ENCODE measurements around the gene HSPA6.
"Not testable (repeated sequence)": the region's sequence is repeated elsewhere in the genome, so short reads cannot be mapped to it uniquely, and the experiment has no call there.

HSPA6 gene

DNA sequence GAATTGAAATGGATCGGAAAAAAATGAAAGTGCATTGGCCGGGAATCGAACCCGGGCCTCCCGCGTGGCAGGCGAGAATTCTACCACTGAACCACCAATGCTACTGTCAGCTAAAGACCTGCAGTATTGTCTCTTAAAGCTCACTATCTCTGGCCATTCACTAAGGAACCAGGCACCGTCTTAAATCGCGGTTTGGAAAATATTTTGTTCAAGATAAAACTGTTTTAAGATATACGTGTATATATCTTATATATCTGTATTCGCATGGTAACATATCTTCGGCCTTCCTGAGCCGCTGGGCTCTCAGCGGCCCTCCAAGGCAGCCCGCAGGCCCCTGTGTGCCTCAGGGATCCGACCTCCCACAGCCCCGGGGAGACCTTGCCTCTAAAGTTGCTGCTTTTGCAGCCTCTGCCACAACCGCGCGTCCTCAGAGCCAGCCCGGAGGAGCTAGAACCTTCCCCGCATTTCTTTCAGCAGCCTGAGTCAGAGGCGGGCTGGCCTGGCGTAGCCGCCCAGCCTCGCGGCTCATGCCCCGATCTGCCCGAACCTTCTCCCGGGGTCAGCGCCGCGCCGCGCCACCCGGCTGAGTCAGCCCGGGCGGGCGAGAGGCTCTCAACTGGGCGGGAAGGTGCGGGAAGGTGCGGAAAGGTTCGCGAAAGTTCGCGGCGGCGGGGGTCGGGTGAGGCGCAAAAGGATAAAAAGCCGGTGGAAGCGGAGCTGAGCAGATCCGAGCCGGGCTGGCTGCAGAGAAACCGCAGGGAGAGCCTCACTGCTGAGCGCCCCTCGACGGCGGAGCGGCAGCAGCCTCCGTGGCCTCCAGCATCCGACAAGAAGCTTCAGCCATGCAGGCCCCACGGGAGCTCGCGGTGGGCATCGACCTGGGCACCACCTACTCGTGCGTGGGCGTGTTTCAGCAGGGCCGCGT lies at the start of gene HSPA6:
Gene HSPA6 (plus strand): TSS at position 724 of the 925 bp plus-strand sequence. CDS start 119 bp downstream, at position 843.
- DNase-seq (ENCODE audit: low read depth in 2 of 2) = peak in 1 of 2 experiments; percentile 36

DNA sequence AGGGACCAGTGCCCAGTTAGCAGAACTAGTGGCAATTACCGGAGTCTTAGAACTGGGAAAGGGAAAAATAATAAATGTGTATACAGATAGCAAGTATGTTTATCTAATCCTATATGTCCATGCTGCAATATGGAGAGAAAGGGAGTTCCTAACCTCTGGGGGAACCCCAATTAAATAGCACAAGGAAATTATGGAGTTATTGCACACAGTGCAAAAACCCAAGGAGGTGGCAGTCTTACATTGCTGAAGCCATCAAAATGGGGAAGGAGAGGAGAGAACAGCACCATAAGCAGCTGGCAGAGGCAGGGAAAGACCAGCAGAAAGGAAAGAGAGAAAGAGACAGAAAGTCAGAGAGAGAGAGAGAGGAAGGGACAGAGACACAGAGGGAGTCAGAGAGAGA lies 46.6 kb upstream of the HSPA6 start:
- DNase-seq (ENCODE audit: low read depth in 2 of 2) = not testable (repeated sequence)

DNA sequence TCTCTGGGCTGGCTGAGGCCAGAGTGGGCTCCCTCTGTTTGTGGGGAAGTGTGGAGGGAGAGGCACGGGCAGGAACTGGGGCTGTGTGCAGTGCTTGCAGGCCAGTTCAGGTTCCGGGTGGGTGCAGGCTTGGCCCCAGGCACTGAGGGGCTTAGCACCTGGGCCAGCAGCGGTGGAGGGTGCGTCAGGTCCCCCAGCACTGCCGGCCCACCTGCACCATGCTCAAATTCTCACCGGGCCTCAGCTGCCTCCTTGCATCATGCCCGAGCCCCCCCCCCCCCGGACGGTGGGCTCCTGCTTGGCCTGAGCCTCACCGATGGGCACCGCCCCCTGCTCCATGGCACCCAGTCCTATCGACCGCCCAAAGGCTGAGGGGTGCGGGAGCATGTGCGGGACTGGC lies 45.4 kb upstream of the HSPA6 start:
- no peak for DNase-seq (ENCODE audit: low read depth in 2 of 2)

DNA sequence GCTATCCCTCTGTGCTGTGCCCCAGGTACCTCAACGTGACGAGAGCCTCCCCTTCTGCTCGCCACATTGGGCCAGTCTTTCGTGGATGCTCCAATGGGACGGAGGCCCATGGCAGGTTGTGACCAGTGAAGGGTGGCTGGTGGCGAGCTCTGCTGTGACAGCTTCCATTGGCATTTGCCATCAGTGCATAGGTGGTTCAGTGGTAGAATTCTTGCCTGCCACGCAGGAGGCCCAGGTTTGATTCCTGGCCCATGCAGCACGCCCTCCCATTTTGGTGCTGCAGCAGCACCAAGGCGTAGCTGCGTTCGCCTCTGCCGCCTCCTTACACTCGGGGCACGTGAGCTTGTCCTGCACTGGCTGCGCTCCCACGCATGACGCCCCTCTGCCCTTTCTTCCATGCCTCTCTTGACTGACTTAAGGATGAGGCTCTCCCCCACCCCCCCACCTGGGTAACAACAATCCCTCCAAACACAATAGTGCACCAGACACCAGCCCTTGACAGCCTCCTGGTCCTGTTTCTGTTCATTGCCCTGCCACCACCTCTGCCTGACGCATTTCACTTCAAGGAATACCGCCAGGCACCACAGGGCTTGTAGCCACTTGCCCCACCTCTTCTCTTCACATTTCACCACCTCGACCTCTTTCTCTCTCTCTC lies 43.8 kb upstream of the HSPA6 start:
- no peak for DNase-seq (ENCODE audit: low read depth in 2 of 2)

DNA sequence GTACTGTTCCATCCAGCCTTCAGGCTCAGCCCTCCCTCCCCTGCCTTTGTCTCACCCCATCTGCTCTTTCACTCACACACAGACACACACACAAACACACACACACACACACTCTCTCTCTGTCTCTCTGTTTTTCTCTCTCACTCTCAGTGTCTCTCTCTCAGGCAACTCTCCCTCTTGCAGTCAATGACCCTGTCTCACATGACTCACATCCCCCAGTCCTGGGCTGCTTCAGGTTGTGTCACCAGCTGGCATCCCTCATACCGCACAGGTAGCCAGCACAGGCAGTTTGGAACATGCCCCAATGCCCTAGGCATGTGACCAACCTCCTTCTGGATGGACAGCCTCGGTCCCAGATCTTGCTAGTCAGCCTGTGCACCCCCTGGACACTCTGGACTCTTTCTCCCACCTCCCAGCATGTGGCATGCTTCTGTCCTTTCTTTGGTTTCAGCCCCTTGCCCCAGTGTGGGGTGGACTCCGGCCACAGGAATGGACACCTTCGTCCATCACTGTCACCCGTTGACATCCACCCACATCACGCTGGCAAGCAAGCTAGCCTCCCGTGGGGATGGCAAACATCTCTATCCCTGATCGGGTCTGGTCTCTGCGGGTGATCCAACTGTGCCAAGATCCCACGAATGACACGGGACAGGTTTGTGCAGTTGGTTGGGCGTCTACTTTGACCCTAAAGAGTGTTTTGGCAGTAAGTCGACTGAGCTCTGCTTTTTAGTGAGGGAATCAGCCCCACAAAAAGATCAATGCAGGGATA lies 42.5 kb upstream of the HSPA6 start:
- no peak for DNase-seq (ENCODE audit: low read depth in 2 of 2)

DNA sequence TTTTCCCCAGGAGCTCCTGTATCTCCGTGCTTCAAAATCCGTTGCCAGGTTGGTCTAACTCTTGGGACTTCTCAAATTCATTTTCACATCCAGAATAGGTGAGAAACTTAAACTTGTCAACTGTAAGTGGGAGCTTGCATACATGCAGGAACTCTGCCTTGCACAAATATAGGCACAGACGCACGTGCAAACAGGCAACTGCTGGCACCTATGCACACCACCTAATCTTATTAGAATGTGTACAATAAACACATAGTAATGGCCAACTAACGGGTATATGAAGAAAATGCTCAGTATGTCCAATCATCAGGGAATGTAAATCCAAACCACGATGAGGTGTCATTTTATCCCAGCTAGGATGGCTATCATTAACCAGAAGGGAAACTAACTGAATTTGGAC lies 41.7 kb upstream of the HSPA6 start:
- no peak for DNase-seq (ENCODE audit: low read depth in 2 of 2)

DNA sequence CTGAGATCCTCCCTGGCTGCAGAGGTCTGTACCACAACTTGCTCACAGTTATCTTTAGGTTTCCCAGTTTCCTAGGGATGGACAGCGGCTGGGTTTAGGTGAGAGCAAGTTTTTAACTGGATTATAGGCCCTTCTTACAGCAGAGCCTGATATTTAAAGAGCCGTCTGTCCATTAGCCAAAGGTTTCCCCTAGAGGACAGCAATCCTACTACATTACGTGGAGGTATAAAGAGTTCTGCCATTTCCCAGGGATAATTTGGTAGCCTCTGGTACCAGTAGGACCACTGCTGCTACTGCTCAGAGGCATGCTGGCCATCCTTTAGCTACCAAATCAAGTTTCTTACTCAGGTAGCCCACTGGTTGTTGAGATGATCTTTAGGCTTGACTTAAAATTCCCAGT lies 41.0 kb upstream of the HSPA6 start:
- DNase-seq (ENCODE audit: low read depth in 2 of 2) = no peak

DNA sequence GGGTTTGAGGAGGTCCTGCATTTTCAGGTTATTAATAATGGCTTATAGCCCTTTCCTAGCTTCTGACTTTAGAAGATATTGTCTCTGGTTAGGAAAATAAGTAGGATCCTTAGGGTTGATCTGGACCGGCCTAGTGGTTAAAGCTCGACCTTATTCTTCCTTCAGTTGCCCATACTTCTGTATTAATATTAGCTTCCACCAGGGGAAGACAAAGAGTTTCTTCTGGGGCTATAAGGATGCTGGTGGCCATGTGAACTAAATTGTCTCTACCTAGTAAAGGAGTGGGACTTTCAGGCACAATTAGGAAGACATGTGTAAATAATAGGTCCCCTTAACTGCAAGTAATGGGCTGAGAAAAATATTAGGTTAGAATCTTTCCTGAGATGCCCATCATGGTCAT lies 39.7 kb upstream of the HSPA6 start:
- DNase-seq (ENCODE audit: low read depth in 2 of 2) = no peak

DNA sequence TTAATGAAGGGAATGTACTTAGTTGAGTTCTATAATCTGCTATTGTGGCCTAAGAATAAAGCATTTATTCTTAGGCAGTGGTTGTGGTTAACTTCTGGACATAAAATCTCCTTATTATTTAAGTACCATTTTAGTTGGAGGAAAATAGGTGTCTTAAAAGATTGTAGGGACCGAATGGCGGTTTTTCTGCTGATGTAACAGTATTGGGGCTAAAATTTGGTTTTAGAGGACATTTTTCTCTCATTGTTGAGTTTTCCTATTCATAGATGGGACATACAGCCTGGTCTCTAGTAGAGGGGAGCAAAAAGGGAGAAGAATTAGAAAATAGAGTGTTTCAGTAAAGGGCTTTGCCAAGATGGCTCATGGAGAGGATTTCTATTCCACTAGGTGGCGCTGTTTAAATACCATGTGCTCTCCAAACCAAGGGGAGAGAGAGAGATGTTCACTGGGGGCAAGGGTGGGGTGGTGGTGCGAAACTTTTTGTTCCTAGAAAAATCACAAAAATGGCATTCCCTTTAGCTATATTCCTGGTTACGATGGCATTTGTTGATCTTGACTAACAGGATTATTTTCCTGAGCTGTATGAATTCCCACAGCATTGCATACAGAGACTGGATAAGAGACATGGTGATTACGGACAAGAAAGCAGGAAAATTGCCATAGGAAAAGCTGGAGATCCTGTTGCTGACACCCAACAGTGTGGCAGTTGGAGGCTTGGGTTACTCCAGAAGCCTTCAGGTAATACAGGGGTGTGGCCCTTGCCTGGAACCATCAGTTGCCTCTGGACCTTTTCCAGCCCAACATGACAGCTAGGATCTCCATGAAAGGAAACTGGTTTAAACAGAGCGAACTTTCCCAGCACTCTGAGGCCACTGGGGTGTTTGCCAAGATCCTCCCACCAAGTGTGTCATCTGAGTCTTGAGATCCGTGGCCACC lies 37.3 kb upstream of the HSPA6 start:
- no peak for DNase-seq (ENCODE audit: low read depth in 2 of 2)

DNA sequence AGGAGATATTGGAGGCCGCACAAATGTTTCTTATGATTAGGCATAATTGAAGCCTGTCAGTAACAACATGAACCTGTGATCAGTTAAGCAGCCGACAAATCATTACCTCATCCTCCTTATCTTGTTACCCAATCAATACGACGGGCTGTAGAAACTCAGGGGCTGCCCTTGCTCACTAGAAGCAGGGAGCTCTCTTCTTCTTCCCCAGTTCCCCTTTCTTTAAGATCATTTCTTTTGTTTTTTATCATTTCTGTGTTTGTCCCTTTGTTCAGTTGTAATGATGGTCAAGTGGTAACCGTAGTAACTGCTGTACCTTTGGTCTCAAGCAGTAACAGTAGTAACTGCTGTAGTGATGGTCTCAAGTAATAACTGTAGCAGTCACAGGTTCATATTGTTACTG lies 32.9 kb upstream of the HSPA6 start:
- no peak for DNase-seq (ENCODE audit: low read depth in 2 of 2)

DNA sequence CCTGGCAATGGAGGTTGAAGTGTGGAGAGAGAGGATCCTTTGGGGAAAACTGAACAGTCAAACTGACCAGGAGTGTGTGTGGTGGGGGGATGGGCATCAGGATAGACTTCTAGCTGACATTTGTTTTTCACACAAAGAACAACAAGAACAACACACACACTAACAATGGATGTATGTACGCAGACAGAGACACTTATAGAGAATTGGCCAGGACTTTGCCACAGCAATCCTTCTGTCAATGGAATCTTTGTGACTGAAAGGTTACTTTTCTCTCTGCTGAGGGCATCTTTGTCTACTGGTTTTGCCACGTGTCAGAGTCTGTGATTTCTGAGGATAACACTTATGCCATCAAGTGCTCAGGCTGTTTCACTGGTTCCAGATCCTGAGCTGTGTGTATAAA lies 31.5 kb upstream of the HSPA6 start:
- DNase-seq (ENCODE audit: low read depth in 2 of 2) = no peak

DNA sequence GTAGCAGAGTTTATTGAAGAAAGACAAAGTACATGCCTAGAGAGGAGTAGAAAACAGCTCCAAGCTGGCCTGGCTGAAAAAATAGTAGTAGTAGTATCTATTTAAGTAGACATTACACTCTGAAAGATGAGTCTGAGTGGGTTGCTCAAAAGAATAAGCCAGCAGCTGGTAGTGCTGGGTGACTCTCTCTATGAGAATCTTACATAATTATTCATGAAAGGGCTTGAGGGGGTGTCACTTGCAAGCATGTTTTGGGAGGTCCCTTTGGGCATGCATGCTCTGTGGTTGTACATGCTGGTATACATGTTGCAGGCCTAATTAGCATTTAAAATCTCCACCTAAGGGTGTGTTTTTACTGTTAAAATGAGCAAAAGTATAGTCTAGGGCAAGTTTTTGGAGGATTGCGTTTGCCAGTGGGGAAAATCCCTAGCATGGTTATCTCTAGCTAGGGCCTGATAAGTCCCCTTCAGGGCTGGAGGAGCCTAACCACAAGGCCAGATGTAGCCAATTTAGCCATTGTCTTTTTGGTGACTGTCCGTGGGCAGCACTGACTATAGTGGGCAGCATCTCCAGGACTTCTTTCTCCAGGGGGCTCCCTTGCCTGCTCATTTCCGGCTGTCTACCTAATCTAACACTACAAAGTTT lies 30.1 kb upstream of the HSPA6 start:
- no peak for DNase-seq (ENCODE audit: low read depth in 2 of 2)

DNA sequence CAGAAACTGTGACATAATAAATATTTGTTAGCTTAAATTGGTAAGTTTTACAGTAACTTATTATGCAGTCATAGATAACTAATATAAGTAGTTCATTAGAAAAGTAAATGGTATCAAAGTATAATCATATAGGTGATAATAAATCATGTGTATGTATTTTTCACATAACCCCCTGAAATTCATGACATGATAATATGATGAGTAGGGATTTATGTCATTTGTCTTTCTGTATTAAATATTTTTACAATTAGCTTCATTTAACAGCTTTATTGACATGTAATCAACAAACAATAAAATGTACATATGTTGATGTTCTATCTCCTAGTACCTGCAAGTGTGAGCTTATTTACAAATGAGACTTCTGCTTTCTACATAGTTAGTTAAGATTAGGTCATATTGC lies 28.9 kb upstream of the HSPA6 start:
- no peak for DNase-seq (ENCODE audit: low read depth in 2 of 2)

DNA sequence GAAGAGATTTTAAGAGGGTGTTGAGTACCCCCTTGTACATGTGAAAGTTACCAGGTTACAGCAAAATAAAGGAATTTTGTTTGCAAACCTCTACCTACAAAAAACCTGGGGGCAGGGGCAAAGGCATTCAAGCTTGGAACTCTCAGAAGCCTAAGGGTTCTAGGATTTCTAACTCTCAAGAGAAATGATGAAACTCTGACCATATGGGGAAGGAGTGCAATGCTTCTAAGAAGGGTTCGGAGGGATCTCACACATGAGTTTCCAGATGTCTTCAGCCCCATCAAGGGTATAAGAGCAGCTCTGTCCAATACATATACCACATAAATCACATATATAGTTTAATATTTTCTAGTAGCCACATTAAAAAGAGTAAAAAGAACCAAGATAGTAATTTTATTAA lies 26.4 kb upstream of the HSPA6 start:
- no peak for DNase-seq (ENCODE audit: low read depth in 2 of 2)

DNA sequence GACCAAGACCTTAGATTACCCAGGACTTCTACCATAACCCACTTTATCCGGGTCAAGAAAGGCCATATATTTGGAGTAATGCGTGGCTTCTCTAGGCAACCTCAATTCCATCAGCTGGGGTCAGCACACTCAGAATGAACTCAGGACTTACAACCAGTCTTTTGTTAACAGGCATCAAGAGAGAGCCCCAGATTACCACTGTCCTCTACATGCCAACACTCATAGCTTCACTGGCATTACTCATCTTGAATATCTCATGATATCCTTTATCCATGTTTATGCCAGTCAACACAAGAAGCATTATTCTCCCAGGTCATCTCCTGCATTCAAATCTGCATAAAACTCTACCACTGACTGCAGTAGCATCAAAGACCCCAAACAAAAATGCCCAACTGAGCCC lies 25.7 kb upstream of the HSPA6 start:
- DNase-seq (ENCODE audit: low read depth in 2 of 2) = no peak

DNA sequence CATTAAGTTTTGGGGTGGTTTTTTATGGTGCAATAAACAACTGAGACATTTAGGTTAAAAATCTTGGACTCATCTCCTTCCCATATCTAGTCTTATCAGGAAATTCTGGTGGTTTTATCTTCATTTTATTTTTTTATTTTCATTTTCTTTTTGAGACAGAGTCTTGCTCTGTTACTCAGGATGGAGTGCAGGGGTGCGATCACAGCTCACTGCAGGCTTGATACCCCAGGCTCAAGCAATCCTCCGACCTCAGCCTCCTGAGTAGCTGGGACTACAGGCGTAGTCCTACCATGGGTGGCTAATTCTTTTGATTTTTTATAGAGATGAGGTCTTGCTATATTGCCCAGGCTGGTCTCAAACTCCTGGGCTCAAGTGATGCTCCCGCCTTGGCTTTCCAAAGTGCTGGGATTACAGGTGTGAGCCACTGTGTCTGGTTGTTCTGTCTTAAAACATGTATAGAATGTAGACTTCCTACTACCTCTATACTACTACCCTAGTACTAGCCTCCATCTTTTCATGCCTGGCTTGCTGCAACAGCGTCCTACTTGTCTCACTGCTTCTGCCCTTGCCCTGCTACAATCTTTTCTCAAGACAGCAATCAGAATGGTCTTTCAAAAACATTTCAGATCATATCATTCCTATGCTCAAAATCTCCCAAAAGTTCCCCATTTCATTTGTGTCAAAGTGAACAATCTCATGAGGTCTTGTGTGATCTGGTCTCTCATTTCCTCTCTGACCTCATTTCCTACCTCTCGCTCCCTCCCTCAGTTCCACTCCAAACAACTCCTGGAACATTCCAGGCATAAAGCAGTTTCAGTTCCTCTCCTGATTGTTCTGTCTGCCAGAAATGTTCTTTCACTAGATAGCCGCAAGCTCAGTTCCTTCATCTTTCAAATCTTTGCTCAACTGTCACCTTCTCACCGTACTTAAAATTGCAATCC lies 25.0 kb upstream of the HSPA6 start:
- no peak for DNase-seq (ENCODE audit: low read depth in 2 of 2)

DNA sequence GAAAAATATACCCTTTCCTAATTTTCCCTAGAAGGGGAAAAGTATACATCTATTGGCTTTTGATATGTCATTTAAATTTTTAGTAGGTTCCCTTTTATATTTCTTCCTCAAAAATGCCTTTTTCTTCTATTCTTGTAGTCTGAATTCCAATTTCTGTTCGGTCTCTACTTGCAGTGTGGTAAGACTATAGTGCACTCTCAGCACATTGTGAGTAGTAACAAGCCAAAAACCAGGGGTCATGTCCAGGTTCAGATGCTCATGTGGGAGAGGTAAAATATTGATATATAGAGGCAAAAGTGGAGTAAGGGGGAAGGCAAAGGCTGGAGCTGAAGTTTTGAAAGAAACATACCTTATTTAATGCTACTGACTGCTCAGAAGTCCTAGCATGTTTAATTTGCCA lies 23.1 kb upstream of the HSPA6 start:
- DNase-seq (ENCODE audit: low read depth in 2 of 2) = no peak

DNA sequence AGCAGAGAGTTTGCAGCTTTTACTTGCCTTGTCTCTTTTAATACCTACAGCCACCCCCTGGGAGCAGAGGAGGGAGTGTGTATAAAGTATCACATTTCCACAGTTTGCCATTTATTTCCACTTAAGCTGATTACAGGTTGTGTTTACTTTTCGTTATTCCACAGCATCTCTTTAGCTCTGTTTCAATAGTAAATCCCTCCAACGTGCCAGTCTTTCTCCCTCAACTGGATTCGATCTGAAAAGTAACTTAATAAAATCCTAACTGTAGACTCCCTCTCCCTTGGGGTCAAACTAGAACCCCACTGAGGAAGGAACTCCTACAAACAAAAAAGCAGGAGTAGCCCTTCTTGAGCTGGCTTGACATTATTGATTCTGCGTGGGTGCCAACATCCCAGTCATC lies 22.2 kb upstream of the HSPA6 start:
- DNase-seq (ENCODE audit: low read depth in 2 of 2) = no peak

DNA sequence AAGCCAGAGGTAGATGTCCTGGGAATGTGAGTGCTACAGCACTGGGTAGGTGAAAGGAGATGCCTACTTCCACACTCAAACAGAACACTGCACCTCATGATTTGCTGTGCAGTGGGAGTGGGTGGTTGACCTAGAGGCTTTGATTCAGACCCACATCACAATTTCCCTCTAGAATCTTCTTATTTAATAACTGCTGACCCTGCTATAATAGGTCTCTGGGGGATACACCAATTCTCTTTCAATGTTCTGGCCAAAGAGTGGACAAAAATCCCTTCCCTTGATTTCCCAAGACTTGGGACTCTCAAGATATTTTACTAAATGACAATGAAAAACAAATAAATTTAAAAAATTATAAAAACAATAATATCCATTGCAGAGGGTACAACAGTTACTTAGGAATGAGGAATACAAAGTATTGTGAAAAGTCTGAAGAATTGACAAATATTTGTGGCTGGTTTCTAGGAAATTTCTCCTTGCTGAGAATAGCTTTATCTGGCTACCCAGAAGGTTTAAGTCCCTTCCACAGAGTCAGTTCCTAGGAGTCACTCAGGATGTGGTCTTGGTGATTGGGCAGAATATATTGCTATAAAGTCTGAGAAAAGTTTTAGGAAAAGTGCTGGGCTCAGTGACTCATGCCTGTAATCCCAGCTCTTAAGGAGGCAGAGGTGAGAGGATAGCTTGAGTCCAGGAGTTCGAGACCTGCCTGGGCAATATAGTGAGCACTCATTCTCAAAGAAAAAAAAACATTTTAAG lies 21.5 kb upstream of the HSPA6 start:
- DNase-seq (ENCODE audit: low read depth in 2 of 2) = no peak

Measured in fibroblast of skin of left biceps (primary cell).